Panc1 (cell line): Measurements from ENCODE around the gene MFSD12.

Experiments
- POLR2AphosphoS5 ChIP-seq: IDR thresholded peaks from 2 replicates; pipeline ENCODE4 v1.6.1; 2012; ENCODE audit warnings: mild to moderate bottlenecking, low read depth, low read length, moderate library complexity
- TF ChIP-seq, protein P1 (sequence below): fragments of 450-650 bp; IDR thresholded peaks from 2 replicates; pipeline ENCODE4 v1.5.1; 2017; ENCODE audit warnings: mild to moderate bottlenecking

- TF ChIP-seq POLR2AphosphoS5: no peak
- TF ChIP-seq, protein P1, sequence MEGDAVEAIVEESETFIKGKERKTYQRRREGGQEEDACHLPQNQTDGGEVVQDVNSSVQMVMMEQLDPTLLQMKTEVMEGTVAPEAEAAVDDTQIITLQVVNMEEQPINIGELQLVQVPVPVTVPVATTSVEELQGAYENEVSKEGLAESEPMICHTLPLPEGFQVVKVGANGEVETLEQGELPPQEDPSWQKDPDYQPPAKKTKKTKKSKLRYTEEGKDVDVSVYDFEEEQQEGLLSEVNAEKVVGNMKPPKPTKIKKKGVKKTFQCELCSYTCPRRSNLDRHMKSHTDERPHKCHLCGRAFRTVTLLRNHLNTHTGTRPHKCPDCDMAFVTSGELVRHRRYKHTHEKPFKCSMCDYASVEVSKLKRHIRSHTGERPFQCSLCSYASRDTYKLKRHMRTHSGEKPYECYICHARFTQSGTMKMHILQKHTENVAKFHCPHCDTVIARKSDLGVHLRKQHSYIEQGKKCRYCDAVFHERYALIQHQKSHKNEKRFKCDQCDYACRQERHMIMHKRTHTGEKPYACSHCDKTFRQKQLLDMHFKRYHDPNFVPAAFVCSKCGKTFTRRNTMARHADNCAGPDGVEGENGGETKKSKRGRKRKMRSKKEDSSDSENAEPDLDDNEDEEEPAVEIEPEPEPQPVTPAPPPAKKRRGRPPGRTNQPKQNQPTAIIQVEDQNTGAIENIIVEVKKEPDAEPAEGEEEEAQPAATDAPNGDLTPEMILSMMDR: no peak
These were observed 28.7 kb downstream of the MFSD12 start for GRCh38 chr19:3528539-3529211.
